Measurements from ENCODE around the gene SYT3.
A peak's percentile ranks its signal among the peaks of the same experiment; 100 is the strongest.
"Not testable (repeated sequence)": the region's sequence is repeated elsewhere in the genome, so short reads cannot be mapped to it uniquely, and the experiment has no call there.

SYT3 gene

DNA sequence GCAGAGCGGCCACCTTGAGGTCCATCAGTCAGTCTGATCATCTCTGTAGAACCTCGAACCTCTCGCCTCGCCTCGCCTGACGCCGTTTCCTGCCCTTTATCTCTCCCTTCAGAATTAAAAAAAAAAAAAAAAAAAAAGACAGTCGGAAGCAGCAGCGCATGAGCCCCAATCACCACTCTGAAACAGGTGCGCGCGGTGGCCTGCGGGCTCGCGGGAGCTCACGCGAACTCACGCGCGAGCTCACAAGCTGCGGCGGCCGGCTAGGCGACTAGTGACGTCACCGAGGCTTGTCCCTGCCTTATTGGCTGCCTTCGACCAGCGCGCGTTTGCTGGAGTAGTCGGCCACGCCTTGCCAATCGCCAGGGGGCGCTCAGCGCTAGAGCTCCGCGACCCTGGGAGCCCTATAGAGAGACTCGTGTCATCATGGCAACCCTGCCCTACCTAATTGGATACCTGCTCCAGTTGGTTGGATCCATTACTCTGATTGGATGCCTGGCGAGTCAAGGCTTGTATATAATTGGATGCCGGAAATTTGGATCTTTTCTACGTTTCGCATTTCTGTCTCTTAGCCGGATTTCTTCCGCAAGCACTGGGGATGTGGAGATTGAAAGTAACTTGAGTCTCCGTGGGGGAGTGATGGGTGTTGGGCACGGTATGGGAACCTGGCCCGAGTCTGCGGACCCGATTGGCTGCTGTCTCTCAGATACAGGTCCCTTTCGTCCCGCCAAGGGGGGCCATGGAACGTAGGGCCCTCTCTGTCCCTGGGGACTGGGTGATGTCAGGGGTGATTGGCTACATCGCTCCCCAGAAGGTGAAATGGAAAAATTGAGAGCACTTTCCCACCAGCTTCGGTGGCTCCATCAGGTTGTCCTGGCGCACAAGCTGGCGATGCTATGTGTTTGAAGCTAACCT is 31.6 kb downstream of the SYT3 start:
- peak; percentile 94 to 100 (median 99) for DNase-seq
- intact Hi-C loops (cut with DNase I): loop anchor here (1.0 to 5.0 kb wide), 2 partner anchors 114 to 175 kb away; partner anchors contain the start of gene CLEC11A

DNA sequence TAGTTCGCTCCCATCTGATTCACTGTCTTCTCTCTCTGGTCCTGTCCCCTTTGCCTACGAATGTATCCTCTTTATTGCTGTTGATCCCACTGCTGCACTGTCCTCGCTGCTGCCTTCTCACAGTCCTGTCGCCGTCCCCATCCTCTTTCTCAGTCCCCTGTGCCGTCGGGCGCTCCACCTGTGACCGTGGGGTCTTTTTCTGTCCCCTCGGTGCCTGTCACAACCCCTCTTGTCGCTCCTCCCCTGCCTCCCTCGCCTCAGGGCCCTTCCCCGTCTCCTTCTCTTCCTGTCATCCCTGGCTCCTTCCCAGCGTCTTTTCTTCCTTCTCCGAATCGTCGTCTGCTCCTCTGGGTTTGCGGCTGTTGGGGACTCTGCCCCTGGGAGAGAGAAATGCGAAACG is 32.3 kb downstream of the SYT3 start:
- intact Hi-C loops (cut with DNase I): loop anchor here (5.0 kb wide), 1 partner anchor 115 kb away; the partner anchor contains the start of gene CLEC11A
- DNase-seq: peak in 1 of 10 donors; percentile 54

DNA sequence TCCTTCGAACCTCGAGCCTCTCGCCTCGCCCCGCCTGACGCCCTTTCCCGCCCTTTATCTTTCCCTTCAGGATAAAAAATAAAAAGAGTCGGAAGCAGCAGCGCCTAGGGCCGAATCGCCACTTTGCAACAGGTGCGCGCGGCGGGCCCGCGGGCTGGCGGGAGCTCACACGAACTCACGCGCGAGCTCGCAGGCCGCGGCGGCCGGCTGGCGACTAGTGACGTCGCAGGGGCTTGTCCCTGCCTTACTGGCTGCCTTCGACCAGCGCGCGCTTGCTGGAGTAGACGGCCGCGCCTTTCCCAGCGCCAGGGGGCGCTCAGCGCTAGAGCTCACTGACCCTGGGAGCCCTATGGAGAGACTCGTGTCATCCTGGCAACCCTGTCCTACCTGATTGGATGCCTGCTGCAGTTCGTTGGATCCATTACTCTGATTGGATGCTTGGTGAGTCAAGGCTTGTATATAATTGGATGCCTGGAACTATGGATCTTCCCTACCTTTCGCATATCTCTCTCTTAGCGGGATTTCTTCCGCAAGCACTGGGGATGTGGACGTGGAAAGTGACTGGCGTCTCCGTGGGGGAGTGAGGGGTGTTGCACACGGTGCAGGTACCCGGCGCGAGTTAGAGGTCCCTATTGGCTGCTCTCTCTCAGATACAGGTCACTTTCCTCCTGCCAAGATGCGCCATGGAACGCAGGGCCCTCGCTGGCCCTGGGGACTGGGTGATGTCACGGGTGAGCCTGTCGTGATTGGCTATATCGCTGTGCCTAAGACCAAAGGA is 33.4 kb downstream of the SYT3 start:
- peak in 3 of 10 donors; percentile 15 to 25 (median 17) for DNase-seq
- intact Hi-C loops (cut with DNase I): loop anchor here (5.0 kb wide), 1 partner anchor 116 kb away; the partner anchor contains the start of gene CLEC11A

DNA sequence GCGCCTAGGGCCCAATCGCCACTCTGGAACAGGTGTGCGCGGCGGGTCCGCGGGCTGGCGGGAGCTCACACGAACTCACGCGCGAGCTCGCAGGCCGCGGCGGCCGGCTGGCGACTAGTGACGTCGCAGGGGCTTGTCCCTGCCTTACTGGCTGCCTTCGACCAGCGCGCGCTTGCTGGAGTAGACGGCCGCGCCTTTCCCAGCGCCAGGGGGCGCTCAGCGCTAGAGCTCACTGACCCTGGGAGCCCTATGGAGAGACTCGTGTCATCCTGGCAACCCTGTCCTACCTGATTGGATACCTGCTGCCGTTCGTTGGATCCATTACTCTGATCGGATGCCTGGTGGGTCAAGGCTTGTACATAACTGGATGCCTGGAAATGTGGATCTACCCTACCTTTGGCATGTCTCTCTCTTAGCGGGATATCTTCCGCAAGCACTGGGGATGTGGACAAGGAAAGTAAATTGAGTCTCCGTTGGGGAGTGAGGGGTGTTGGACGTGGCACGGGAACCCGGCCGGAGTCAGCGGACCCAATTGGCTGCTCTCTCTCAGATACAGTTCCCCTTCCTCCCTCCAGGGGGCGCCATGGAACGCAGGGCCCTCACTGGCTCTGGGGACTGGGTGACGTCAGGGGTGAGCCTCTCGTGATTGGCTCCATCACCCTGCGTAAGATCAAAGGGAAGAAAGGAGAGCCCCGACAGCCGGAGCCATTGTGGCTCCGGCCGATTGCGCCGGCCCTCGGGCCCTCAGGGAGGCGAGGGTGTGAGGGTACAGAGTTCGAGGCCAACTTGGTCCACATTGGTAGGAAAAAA is 35.2 kb downstream of the SYT3 start:
- intact Hi-C loops (cut with DNase I): loop anchor here (5.0 kb wide), 1 partner anchor 118 kb away; the partner anchor contains the start of gene CLEC11A
- DNase-seq: not testable (repeated sequence)

DNA sequence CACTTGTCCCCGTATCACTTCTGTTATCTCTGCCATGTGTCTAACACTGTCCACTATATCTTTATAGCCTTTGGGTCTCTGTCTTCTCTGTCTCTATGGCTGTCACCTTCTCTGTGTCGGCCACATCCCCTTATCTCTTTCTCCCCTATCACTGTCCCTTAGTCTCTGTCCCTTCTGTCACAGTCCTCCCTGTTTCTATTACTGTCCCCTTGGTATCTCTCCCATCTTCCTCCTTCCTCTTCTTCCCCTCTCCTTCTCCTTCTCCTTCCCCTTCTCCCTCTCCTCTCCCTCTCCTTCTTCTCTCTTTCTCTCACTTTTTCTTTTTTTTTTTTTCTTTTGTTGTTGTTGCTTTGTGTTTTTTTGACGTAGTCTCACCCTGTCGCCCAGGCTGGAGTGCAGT is 36.7 kb downstream of the SYT3 start:
- intact Hi-C loops (cut with DNase I): no loop called here
- DNase-seq: no peak

DNA sequence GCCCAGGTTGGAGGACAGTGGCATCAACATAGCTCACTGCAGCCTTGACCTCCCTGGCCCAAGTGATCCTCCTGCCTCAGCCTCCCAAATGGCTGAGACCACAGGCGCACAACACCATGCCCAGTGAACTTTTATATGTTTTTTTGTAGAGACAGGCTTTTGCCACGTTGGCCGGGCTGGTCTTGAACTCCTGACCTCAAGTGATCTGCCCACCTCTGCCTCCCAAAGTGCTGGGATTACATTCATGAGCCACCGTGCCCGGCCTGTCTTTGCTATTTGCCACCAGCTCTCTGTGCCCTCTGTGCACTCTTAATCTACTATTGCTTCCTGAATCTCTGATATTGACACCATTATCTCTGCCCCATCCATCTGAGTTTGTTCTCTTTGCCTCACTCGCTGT is 37.2 kb downstream of the SYT3 start:
- intact Hi-C loops (cut with DNase I): no loop called here

DNA sequence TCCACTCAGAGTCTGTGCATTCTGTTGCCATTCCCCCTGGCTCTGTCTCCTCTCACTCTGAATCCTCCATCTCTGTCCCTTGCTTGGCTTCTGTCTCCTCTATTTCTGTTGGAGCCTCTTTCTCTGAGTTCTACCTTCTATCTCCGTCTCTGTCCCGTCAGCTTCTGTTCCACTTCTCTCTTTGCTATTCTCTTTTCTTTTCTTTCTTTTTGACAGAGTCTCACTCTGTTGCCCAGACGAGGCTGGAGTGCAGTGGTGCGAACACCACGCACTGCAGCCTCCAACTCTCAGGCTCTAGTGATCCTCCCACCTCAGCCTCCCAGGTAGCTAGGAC is 37.6 kb downstream of the SYT3 start:
- peak in 1 of 10 donors; percentile 16 for DNase-seq
- intact Hi-C loops (cut with DNase I): no loop called here

More for the DNA sequence above, 37.2 kb downstream of the SYT3 start:
- peak in 1 of 10 donors; percentile 60 for DNase-seq

DNA sequence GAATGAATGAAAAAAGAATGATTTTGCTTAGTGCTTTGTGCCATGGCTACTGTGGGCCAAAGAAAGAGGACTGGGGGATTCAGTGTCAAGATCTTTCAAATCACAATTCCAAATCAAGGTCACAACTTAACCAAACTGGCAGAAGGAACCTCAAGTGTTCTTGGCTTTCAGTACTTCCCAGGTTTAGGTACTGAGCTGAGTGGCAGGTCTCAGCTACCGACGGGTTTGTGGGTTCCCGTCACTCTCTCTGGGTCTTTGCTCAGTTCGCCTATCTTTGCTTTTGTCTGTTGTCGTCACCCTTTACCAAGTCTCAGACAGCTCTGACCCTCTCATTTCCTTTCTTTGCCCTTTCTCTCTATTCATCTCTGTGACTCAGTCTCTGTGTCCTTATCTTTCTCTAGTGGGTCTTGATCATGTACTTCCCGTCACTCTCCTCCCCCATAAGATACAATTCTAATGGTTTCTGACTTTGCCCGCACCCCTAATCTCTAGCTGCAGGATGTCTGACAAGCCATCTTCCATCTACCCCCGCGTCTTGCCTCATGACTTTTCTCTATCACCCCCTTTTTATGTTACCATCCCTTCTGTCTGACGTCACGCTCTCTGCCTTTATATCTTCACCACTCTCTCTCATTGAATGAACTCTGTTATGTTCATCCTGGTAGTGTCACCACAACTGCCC is 38.1 kb downstream of the SYT3 start:
- intact Hi-C loops (cut with DNase I): no loop called here
- peak in 1 of 10 donors; percentile 7 for DNase-seq

DNA sequence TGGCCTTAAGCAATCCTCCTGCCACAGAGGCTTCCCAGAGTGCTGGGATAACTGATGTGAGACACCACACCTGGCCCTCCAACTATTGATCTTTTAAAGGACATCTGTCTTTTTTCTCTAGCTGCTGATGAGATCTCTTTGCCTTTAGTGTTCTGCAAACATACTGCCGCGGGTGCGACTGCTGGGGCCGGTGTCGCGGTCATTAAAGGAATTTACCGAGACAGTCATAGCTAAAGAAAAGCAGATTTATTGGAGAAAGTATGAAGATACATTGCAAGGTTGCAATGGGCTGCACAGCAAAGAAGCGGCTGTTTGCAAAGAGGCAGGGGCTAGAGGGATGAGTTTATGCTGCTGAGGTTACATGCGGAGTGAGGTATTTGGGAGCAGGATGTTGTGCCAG is 40.3 kb downstream of the SYT3 start:
- intact Hi-C loops (cut with DNase I): no loop called here
- peak in 1 of 10 donors; percentile 19 for DNase-seq

DNA sequence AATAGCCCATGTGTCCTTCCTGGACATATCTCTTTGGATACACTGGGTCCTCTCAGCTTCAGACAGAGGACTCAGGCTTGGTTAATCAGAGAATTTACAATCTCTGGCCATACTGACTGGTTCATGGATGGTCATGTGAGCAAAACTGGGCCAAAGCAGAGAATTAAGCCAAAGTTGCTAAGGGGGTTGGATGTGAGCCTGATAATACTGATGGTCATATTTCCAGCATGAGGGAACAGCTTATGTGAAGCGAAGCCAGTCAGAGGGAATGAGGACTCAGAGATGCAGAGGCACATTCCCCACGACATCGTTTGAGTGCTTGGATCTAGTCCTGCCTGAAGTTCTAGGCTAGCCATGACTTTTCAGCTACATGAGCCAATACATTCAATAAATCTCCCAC is 49.5 kb downstream of the SYT3 start:
- DNase-seq: no peak
- intact Hi-C loops (cut with DNase I): no loop called here

DNA sequence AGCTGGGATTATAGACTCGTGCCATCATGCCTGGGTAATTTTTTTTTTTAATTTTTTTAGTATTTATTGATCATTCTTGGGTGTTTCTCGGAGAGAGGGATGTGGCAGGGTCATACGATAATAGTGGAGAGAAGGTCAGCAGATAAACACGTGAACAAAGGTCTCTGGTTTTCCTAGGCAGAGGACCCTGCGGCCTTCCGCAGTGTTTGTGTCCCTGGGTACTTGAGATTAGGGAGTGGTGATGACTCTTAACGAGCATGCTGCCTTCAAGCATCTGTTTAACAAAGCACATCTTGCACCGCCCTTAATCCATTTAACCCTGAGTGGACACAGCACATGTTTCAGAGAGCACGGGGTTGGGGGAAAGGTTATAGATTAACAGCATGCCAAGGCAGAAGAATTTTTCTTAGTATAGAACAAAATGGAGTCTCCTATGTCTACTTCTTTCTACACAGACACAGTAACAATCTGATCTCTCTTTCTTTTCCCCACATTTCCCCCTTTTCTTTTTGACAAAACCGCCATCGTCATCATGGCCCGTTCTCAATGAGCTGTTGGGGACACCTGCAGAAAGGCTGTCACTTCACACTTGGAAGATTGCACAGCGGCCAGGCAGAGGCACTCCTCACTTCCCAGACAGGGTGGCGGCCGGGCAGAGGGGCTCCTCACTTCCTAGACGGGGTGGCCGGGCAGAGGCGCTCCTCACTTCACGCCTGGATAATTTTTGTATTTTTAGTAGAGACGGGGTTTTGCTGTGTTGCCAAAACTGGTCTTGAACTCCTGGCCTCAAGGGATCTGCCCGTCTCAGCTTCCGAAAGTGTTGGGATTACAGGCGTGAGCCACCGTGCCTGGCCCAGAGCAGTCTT is 57.7 kb downstream of the SYT3 start:
- intact Hi-C loops (cut with DNase I); DNase-seq: not testable (repeated sequence)

DNA sequence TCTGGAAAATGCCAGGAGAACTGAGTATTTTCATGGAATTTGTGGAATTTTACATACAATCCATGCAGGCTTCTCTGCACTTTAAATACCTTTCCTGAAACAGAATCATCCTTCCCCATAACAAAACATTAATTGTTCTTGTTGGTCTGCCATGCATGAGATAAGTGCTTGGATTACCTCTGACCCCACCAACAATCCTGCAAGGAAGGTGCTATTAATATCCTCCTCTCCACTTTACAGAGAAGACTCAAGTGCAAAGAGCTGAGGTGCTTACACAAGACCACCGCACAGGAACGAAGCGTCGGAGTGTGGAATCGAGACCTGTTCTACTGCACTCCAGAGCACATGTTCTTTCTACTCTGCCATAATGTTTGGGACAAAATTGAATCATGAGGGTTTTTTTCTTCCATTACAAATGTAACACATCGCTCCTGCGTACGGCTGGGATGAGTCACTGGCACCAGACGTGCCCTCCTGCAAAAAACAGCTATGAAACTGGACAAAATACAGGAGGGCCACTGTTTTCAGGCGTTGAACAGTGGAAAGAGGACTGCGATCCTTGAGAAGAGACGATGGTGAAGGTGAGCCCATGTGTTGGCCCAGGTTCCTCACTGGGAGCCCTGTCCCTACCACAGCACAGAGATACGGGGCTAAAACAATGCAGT is 58.6 kb downstream of the SYT3 start:
- intact Hi-C loops (cut with DNase I): no loop called here
- peak in 1 of 10 donors; percentile 48 for DNase-seq

DNA sequence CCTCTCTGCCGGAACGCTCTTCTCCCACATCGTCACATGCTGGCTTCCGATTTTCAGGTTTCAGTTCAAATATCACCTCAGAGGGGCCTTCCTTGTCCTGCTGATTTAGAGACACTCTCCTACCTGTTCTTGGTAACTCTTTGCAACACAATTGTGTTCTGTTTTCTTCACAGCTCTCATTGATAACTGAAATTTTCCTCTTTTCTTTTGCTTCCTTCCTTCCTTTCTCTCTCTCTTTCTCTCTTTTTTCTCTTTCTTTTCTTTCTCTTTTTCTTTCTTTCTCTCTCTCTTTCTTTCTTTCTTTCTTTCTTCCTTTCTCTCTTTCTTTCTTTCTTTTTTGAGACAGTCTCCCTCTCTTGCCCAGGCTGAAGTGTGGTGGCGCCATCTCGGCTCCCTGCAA is 59.4 kb downstream of the SYT3 start:
- intact Hi-C loops (cut with DNase I): no loop called here
- DNase-seq: no peak

DNA sequence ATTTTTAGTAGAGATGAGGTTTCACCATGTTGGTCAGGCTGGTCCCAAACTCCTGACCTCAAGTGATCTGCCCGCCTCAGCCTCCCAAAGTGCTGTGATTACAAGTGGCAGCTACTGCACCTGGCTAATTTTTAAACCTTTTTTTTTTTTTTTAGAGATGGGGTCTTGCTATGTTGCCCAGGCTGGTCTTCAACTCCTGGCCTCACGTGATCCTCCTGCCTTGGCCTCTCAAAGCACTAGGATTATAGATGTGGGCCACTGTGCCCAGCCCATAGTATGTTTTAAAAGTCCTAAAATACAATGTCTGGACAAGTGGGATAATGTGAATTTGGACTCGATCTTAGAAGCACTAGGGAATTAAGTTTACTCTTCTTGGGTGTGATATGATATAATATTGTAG is 62.9 kb downstream of the SYT3 start:
- intact Hi-C loops (cut with DNase I); DNase-seq: not testable (repeated sequence)

DNA sequence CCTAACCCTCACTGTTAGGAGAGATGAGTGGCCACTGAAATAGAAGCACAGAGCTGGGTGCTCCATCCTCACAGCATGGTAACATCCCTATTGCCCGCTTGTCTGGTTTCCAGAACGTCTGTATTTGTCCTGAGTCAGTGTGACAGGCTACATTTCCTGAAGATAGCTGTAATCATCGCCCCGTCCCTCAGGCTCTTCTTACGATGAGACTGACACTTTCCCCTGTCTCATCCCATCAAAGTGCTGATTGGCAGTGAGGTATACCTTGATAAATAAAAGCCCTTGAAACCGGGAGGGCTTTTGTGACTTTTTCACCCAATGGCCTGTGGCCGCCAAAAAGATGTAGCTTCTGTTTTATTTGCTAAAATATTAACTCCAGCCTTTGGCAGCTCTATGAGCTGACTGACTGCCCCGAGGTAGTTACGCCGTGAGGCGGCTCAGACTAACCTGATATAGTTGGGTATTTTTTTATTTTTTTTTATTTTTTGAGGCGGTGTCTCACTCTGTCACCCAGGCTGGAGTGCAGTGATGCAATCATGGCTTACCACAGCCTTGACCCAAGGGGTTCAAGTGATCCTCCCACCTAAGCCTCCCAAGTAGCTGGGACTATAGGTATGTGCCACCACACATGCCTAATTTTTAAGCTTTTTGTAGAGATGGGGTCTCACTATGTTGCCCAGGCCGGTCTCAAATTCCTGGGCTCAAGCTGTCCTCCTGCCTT is 65.8 kb downstream of the SYT3 start:
- intact Hi-C loops (cut with DNase I): no loop called here
- peak in 2 of 10 donors; percentile 13 to 32 for DNase-seq

All from posterior cingulate gyrus (tissue), 11 donors.